ENCODE measurements around the gene NUDT11. TPM values are rescaled to one million over a fixed set of nuclear protein-coding genes. Genes with fewer than 3 reads are reported as not detected.

The NUDT11 gene
- 0.33 and 2.4 TPM in 2 replicates for total RNA-seq

GRCh38 chrX:51496501-51497291 is at the start of gene NUDT11:
NUDT11 (minus strand) TSS chrX:51496592; CDS start chrX:51496444, 148 bp downstream.

Other genes starting within 250 kb of the NUDT11 start
- 0.38 TPM in 1 of 2 replicates, not detected in the other for gene NUDT10, start 163.8 kb downstream of the NUDT11 start, total RNA-seq
- not detected in 2 replicates for gene CENPVL3, start 122.3 kb upstream of the NUDT11 start, total RNA-seq
- not detected in 2 replicates for gene CENPVL2, start 186.2 kb upstream of the NUDT11 start, total RNA-seq
- gene CENPVL1, start 213.9 kb upstream of the NUDT11 start, total RNA-seq = not detected in 2 replicates
- 6.2 and 7.1 TPM in 2 replicates for gene GSPT2, start 246.8 kb upstream of the NUDT11 start, total RNA-seq